Stimulated activated naive CD8-positive, alpha-beta T cell treated with anti-CD3 and anti-CD28 coated beads, Interleukin-15, Interleukin-2, amounts not matched to agents 100 ng/mL and 50 ng/mL, for 24 hours (primary cell): ENCODE measurements around the gene IRAK1.
A peak's percentile ranks its signal among the peaks of the same experiment; 100 is the strongest.

Experiments
- H3K27ac Mint-ChIP-seq: one replicate; pipeline ENCODE4 v1.8.0; 2021; ENCODE audit warnings: mild to moderate bottlenecking, mixed read lengths
- H3K27me3 Mint-ChIP-seq: one replicate; pipeline ENCODE4 v1.8.0; 2021; ENCODE audit warnings: mixed read lengths
- H3K36me3 Mint-ChIP-seq: one replicate; pipeline ENCODE4 v1.8.0; 2021; ENCODE audit warnings: low read depth, mixed read lengths
- H3K4me1 Mint-ChIP-seq: one replicate; pipeline ENCODE4 v1.8.0; 2021; ENCODE audit warnings: low read depth, mixed read lengths
- H3K4me3 Mint-ChIP-seq: one replicate; pipeline ENCODE4 v1.8.0; 2021; ENCODE audit warnings: mild to moderate bottlenecking, mixed read lengths
- H3K9me3 Mint-ChIP-seq: one replicate; pipeline ENCODE4 v1.8.0; 2021; ENCODE audit warnings: mixed read lengths

The IRAK1 gene

DNA sequence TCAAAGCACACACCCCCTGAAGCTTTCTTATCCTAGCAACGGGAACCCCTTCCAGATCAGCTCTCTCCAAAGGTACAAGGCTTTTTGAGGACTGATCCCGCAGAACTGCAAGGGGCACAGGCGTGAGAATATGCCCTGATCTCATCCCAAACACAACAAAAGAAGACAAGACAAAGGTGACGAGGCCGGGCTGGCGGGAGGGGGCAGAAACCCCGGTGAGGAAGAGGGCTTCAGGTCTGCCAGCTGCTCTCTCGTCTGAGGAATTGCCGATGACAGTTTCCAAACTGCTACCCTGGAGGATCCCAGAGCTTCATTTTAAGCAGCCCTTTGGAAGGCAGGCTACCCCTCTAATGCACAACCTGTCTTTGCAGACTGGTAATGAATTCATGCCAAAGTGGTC, 51.4 kb downstream of the IRAK1 start:
- peaks cover 18% of the 10 kb centered on the region for H3K36me3 Mint-ChIP-seq
- peak overlapping the region; percentile 92 for H3K4me3 Mint-ChIP-seq
- H3K4me1 Mint-ChIP-seq: peaks cover 32% of the 10 kb centered on the region
- H3K9me3 Mint-ChIP-seq: no peaks in the 10 kb centered on the region
- no peaks in the 10 kb centered on the region for H3K27me3 Mint-ChIP-seq
- H3K27ac Mint-ChIP-seq: peak overlapping the region; percentile 86

DNA sequence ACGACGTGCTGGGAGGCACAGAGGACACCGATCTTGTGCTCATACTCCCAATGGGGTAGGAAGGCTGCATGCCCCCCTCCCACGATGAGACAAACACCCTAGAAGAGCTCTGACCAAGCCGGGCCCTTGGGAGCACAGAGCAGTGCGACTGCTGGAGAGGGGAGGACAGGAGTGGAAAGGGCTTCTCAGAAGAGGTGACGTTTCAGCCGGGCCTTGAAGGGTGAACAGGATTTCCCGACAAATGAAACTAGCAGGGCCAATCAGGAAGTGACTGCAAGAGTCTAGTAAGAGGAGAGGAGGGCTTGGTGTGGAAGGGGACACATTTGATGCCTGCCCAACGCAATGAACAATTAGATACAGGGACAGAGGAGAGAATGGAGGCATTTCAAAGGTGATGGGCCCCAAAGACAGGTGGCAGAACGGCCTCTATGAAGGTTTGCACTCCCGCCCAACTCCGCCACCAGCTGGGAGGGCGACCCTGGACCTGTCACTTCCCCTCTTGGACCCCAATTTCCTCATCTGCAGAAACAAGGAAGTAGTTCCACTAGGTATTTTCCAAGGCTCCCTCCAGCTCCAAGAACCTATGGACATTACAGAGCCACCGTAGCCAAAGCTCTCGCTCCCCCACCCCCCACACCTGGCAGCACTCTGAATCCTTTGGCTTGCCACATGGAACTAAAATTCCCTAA, 52.0 kb downstream of the IRAK1 start:
- Mint-ChIP-seq H3K27me3 (no peaks in the 10 kb centered on the region), H3K9me3 (no peaks in the 10 kb centered on the region), H3K4me1 (peaks cover 30% of the 10 kb centered on the region), H3K4me3 (peak overlapping the region; percentile 92), H3K36me3 (peaks cover 21% of the 10 kb centered on the region), H3K27ac (peak overlapping the region; percentile 86)

DNA sequence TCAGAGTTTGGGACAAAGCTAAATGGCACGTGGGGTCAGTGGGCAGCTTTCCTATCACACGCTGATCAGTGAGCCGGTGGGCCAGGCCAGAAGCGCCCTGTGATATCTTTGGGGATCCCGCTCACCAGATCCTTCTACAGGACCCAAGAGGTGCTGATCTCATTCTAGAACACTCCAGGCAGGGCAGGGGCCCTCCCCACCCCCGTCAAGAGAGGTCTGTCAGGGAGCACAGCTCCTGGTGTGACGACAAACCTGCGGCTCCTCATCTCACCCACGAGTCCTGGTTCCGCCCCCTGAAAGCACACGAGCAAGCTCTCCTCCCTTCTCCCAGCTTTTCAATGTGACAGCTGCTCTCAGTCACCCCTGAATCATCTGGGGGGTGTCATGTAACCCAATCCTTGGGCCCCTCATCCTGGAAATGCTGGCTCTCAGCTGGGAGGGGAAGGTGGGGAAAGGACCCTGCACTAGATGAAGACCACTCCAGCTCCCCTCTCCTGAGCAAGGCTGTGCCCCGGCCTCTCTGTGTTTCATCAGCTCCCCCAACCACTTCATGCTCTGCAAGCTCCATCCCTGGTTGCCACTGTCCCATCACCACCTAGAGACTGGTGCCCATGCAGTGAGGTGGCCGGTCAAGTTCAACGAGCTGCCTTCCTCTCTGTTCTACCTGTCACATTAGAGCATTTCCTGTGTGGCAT, 52.7 kb downstream of the IRAK1 start:
- Mint-ChIP-seq H3K27ac (peak overlapping the region; percentile 86), H3K4me1 (peaks cover 30% of the 10 kb centered on the region), H3K36me3 (peaks cover 25% of the 10 kb centered on the region), H3K4me3 (peak overlapping the region; percentile 92), H3K27me3 (no peaks in the 10 kb centered on the region), H3K9me3 (no peaks in the 10 kb centered on the region)

DNA sequence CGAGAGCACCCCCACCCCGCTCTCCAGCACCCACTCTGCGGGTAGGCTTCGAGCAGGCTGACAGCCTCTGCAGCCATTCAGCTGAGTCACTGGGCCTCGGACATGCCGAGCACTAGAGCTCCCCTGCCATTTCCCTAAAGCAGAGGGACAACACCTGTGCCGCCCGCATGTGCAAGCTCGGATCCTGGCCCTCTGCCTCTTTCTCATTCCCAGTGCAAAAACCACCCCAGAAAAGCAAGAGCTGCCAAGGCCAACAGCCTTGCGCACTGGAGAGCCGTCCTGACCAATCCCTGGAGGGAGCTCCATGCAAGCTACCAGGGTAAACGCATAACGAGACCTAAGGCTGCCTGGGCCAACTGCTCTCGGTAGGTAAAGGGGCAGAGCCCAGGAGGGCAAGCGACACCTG, 53.4 kb downstream of the IRAK1 start:
- Mint-ChIP-seq H3K4me1 (peaks cover 30% of the 10 kb centered on the region), H3K27ac (peak overlapping the region; percentile 86), H3K36me3 (peaks cover 26% of the 10 kb centered on the region), H3K9me3 (no peaks in the 10 kb centered on the region), H3K4me3 (peak overlapping the region; percentile 92), H3K27me3 (no peaks in the 10 kb centered on the region)

DNA sequence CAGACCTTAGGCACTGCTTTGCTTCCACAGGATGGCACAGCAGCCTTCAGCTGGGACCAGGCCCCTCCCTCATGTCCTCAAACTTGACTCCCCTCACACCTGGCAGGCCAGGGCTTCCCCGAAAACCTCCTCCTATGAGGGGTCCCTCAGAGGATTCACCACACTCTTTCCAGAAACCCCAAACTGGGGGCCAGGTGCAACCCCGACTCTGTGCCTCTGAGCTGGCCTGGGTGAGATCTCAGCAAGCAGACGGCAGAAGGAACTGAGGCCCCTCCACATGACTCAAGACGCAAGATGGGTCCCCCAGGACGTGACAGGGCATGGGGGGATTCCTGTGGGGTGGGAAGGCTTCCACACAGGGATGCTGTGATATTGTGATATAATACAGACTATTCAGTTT, 54.3 kb downstream of the IRAK1 start:
- H3K4me1 Mint-ChIP-seq: peaks cover 30% of the 10 kb centered on the region
- H3K4me3 Mint-ChIP-seq: no peak overlapping the region
- peak overlapping the region; percentile 45 for H3K27ac Mint-ChIP-seq
- no peaks in the 10 kb centered on the region for H3K27me3 Mint-ChIP-seq
- H3K9me3 Mint-ChIP-seq: no peaks in the 10 kb centered on the region
- peaks cover 32% of the 10 kb centered on the region for H3K36me3 Mint-ChIP-seq

DNA sequence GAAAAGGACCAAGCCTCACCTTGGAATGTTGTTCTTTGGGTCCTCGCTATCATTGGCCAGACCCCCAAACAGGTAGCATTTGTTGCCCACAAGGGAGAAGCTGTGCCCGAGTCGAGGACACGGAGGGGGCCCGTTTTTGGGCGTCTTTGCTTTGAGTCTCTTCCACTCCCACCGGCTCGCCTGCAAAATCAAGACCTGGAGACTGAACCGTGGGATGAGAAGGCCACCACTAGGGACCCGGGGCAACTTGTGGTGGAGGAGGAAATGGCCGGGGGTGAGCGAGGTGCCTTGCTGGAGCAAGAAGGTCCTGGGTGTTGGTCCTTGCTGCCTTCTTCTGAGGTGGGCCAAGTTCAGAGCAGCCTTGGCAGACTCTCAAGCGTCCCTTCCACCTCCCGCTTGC, 55.6 kb downstream of the IRAK1 start:
- H3K36me3 Mint-ChIP-seq: peaks cover 26% of the 10 kb centered on the region
- H3K9me3 Mint-ChIP-seq: no peaks in the 10 kb centered on the region
- peaks cover 30% of the 10 kb centered on the region for H3K4me1 Mint-ChIP-seq
- no peaks in the 10 kb centered on the region for H3K27me3 Mint-ChIP-seq
- no peak overlapping the region for H3K4me3 Mint-ChIP-seq
- no peak overlapping the region for H3K27ac Mint-ChIP-seq

DNA sequence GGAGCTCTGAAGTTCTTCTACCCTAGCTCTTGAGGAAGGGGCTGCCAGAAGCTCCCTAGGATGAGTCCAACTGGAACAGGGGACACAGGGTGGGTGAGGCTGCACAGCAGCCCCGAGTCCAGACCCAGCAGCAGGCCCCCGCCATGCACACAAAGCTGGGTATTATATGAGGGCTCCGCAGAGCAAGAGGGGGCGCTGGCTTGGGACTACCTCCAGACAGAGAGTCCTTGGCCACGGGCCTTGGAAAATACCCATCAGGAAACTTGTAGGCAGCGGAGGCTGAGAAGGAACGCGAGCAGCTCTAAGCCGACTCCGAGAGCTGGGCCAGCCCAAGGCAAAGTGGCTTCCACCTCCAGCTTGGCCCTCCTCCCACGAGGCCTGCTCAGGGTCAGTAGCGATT, 56.2 kb downstream of the IRAK1 start:
- Mint-ChIP-seq H3K27ac (no peak overlapping the region), H3K27me3 (no peaks in the 10 kb centered on the region), H3K4me1 (peaks cover 30% of the 10 kb centered on the region), H3K4me3 (no peak overlapping the region), H3K36me3 (peaks cover 26% of the 10 kb centered on the region), H3K9me3 (no peaks in the 10 kb centered on the region)

DNA sequence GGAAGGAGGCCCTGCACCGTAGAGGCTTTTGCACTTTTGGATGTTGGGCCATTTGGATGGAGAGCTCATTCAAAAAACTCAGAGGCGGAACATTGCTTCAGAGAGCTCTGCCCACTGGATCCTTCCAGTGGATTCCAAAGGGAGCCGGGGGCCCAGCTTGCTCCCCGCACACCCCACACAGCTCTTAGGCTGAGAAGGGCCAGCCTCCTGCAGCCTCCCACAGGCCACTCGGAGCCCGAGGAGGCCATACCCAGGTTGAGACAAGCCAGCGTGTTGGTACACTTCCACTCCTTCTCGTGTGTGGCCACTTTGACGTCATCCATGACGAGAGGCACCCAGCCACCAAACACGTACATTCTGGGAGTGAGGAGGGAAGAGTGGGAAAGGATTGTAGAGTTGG, 58.4 kb downstream of the IRAK1 start:
- Mint-ChIP-seq H3K4me3 (no peak overlapping the region), H3K4me1 (peaks cover 9% of the 10 kb centered on the region), H3K27me3 (no peaks in the 10 kb centered on the region), H3K27ac (no peak overlapping the region), H3K36me3 (peaks cover 13% of the 10 kb centered on the region), H3K9me3 (no peaks in the 10 kb centered on the region)

DNA sequence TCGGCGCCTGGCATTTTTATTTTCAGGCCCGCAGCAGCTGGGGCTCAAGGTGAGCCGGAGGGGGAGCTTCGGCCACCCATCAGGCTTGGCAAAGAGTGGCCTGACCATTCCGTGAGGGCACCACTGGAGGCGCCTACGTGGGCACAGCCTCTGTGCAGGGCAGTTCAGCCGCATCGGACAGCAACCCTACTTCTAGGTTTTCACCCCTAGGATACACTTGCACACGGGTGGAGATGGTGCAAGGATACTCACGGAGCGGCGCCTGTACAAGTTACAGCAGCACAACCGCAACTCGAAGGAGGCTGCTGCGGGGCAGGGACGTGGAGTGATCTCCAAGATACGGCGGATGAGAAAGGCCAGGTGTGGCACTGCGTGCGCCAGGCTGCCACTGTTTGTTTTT, 58.9 kb downstream of the IRAK1 start:
- Mint-ChIP-seq H3K4me1 (peaks cover 4% of the 10 kb centered on the region), H3K27ac (no peak overlapping the region), H3K36me3 (peaks cover 14% of the 10 kb centered on the region), H3K9me3 (no peaks in the 10 kb centered on the region), H3K27me3 (no peaks in the 10 kb centered on the region), H3K4me3 (no peak overlapping the region)
